Endothelial cell (in vitro differentiated cells): ENCODE results near the gene SSR2. TPM values are rescaled to one million over a fixed set of nuclear protein-coding genes. Genes with fewer than 3 reads are reported as not detected.

Experiments
- DNase-seq: peaks from one replicate; pipeline ENCODE4 v3.0.0; 2021; ENCODE audit warnings: low spot score
- H3K27ac Mint-ChIP-seq: one replicate; pipeline ENCODE4 v1.8.0; 2021; ENCODE audit warnings: mixed read lengths, inconsistent platforms; ENCODE audit not compliant: unreplicated experiment
- H3K27me3 Mint-ChIP-seq: one replicate; pipeline ENCODE4 v1.8.0; 2021; ENCODE audit warnings: mild to moderate bottlenecking, moderate library complexity, mixed read lengths, inconsistent platforms; ENCODE audit not compliant: unreplicated experiment
- H3K36me3 Mint-ChIP-seq: one replicate; pipeline ENCODE4 v1.8.0; 2021; ENCODE audit warnings: mild to moderate bottlenecking, low read depth, mixed read lengths, inconsistent platforms; ENCODE audit not compliant: unreplicated experiment
- H3K4me1 Mint-ChIP-seq: one replicate; pipeline ENCODE4 v1.8.0; 2021; ENCODE audit warnings: mild to moderate bottlenecking, mixed read lengths, inconsistent platforms; ENCODE audit not compliant: unreplicated experiment
- H3K4me3 Mint-ChIP-seq: one replicate; pipeline ENCODE4 v1.8.0; 2021; ENCODE audit warnings: mild to moderate bottlenecking, mixed read lengths, inconsistent platforms; ENCODE audit not compliant: unreplicated experiment
- H3K9me3 Mint-ChIP-seq: one replicate; pipeline ENCODE4 v1.8.0; 2021; ENCODE audit warnings: mixed read lengths, inconsistent platforms; ENCODE audit not compliant: unreplicated experiment
- CTCF ChIP-seq: fragments of 200-600 bp; sonication (generic); IDR thresholded peaks from one replicate; pipeline ENCODE4 v1.5.0; 2021; ENCODE audit warnings: antibody characterized with exemption; ENCODE audit not compliant: unreplicated experiment
- total RNA-seq: library from RNA; stranded (reverse); fragmentation: NEBNext Ultra II Directional; extraction: Animal tissue kit (Norgen Biotek cat#: 25700); gene quantifications from one replicate; pipeline ENCODE4 v1.2.1, GENCODE V29; 2021; ENCODE audit not compliant: unreplicated experiment

Gene SSR2
- total RNA-seq, 1 donor from 2014 or later = 340 TPM

DNA sequence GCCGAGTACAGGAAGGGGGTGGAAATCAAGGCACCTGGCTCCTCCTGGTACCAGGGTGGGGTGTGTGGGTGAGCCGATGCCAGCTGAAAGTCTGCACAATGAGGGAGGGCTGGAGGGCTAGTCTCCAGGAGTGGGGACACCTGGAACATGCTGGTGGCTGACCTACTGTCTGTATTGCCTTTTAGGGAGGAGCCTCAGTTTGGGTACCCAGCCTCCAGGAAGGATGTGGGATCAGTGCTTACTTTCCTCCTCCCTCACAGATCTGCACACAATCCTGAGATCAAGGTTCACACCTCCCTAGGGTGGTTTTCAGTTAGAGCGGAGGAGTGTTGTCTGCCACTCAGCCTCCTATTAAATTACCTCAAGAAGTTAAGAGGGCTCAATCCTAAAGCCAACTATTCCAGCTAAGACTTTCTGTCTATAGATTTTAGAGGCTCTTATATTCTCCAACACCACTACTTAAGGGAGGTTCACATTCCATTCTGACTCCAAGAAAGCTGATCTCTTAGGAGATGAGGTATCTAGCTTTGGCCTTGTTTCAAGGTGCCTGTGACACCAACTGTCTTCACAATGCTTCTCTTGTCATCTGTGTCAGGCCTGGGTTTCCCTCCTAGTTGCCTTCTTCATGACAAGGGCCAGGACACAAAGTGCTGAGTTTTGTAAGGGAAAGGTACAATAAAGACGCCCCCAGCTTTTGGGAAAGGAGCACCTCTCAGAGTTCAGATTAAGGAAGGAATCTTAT, 15.7 kb downstream of the SSR2 start:
- Mint-ChIP-seq H3K9me3 (no peaks in the 10 kb centered on the region), H3K4me3 (no peak overlapping the region), H3K27ac (no peak overlapping the region), H3K27me3 (no peaks in the 10 kb centered on the region), H3K36me3 (peaks cover 11% of the 10 kb centered on the region), H3K4me1 (peaks cover 26% of the 10 kb centered on the region)
- TF ChIP-seq CTCF = no peak
- DNase-seq = no peak

GRCh38 chr1:156003923-156004188, 16.9 kb downstream of the SSR2 start:
- H3K4me1 Mint-ChIP-seq = peaks cover 19% of the 10 kb centered on the region
- DNase-seq = no peak
- no peak overlapping the region for H3K4me3 Mint-ChIP-seq
- no peak overlapping the region for H3K27ac Mint-ChIP-seq
- no peaks in the 10 kb centered on the region for H3K27me3 Mint-ChIP-seq
- H3K36me3 Mint-ChIP-seq = peaks cover 6% of the 10 kb centered on the region
- TF ChIP-seq CTCF = no peak
- H3K9me3 Mint-ChIP-seq = no peaks in the 10 kb centered on the region

DNA sequence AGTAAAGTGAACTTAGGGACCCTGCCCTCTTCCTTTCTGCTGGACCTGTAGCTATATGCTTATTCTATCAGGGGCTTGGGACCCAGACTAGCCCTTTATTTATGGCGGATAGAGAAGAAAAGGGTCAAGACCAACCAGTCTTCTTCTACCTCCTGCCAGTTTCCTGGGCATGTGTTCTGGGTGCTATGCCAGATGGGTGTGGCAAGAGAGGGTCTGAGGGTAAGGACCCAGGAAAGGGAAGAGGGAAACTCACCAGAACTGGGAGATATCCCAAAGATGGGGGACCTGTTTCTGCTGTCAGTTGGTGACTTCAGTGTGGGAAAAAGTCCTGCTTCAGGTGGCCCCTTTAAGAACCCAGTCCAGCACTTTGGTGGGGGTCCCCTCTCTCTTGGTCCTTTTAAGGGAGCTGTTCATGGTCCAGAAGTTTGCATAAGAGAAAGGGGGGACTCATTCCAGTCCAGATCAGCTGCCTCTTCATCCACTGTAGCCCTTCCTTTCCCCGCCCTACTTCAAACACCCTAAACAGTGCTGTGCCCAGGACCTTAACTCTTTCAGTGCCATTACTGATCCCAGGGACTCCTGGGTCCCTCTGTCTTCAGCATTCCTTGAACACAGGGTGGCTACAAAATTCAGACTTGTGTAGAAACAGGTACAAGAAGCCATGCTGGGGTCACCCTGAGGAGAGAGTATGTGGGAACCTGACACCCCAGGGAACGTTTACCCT, 18.4 kb downstream of the SSR2 start:
- Mint-ChIP-seq H3K36me3 (no peaks in the 10 kb centered on the region), H3K27ac (no peak overlapping the region), H3K4me1 (peaks cover 15% of the 10 kb centered on the region), H3K4me3 (no peak overlapping the region), H3K27me3 (no peaks in the 10 kb centered on the region), H3K9me3 (no peaks in the 10 kb centered on the region)
- no peak for TF ChIP-seq CTCF
- no peak for DNase-seq

DNA sequence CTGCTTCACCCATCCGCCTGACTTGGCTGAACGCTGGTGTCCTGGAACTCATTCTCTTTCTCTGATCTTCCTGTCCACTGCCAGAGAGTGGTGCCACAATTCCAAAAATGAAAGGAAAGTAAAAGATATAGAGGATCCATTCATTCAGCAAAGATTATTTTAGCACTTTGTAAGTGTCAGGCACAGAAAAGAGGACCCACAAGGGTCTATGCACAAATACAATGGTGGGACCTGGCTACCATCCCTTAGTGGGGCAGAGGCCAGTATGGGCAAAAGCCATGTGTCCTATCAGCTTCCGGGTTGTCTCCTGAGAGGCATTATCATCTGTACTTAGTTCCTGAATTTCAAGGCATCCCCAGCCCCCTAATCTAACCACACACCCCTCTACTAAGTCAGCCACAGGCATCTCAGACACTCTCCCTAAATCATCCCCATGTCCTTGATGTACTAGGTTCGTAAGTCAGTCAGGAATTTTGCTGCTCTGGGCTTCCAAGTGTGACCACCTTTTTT, 19.0 kb downstream of the SSR2 start:
- Mint-ChIP-seq H3K4me1 (peaks cover 11% of the 10 kb centered on the region), H3K4me3 (no peak overlapping the region), H3K27me3 (no peaks in the 10 kb centered on the region), H3K27ac (no peak overlapping the region), H3K9me3 (no peaks in the 10 kb centered on the region), H3K36me3 (no peaks in the 10 kb centered on the region)
- no peak for TF ChIP-seq CTCF
- DNase-seq = no peak
